CD4-positive, alpha-beta T cell treated with Interleukin-4 for 4 hours (primary cell): ENCODE measurements around the gene CELF1.

Experiments used
- DNase-seq: peaks from one replicate; pipeline ENCODE4 v3.0.0-alpha.2; 2020

Gene CELF1

GRCh38 chr11:47507563-47508239 lies 45.2 kb downstream of the CELF1 start:
- no peak for DNase-seq

- DNase-seq, result no peak
These were observed 46.0 kb downstream of the CELF1 start for GRCh38 chr11:47506795-47507562.

GRCh38 chr11:47506373-47506772 lies 46.6 kb downstream of the CELF1 start:
- no peak for DNase-seq

GRCh38 chr11:47504910-47505309 lies 48.0 kb downstream of the CELF1 start:
- no peak for DNase-seq

- DNase-seq, result no peak
These were observed 49.7 kb downstream of the CELF1 start for GRCh38 chr11:47503227-47503626.

GRCh38 chr11:47502767-47503166 lies 50.2 kb downstream of the CELF1 start:
- no peak for DNase-seq

GRCh38 chr11:47501101-47501500 lies 51.8 kb downstream of the CELF1 start:
- DNase-seq, result no peak

GRCh38 chr11:47500121-47500520 lies 52.8 kb downstream of the CELF1 start:
- DNase-seq, result no peak

- DNase-seq, result no peak
These were observed 53.3 kb downstream of the CELF1 start for GRCh38 chr11:47499614-47500013.

GRCh38 chr11:47499161-47499560 lies 53.8 kb downstream of the CELF1 start:
- DNase-seq, result no peak

- no peak for DNase-seq
These were observed 54.3 kb downstream of the CELF1 start for GRCh38 chr11:47498584-47499152.

- no peak for DNase-seq
These were observed 54.8 kb downstream of the CELF1 start for GRCh38 chr11:47498149-47498548.

GRCh38 chr11:47496808-47497207 lies 56.1 kb downstream of the CELF1 start:
- DNase-seq, result no peak

- no peak for DNase-seq
These were observed 57.1 kb downstream of the CELF1 start for GRCh38 chr11:47495856-47496217.

- DNase-seq, result no peak
These were observed 57.7 kb downstream of the CELF1 start for GRCh38 chr11:47495011-47495855.

GRCh38 chr11:47489395-47489755 lies 63.6 kb downstream of the CELF1 start:
- DNase-seq, result no peak

- no peak for DNase-seq
These were observed 64.1 kb downstream of the CELF1 start for GRCh38 chr11:47488674-47489394.

- DNase-seq, result no peak
These were observed 64.8 kb downstream of the CELF1 start for GRCh38 chr11:47488111-47488510.

GRCh38 chr11:47487421-47487820 lies 65.5 kb downstream of the CELF1 start:
- DNase-seq, result no peak

- DNase-seq, result no peak
These were observed 67.8 kb downstream of the CELF1 start for GRCh38 chr11:47485107-47485506.

GRCh38 chr11:47483457-47483856 lies 69.5 kb downstream of the CELF1 start:
- DNase-seq, result no peak

- DNase-seq, result no peak
These were observed 72.2 kb downstream of the CELF1 start for GRCh38 chr11:47480762-47481161.
